NCI-H1105 (cell line): ENCODE results near the gene NR2C2AP.

ENCODE experiments used
- DNase-seq: peaks from one replicate; lab custom pipeline; 2025; lab: John Stamatoyannopoulos, UW

NR2C2AP gene

GRCh38 chr19:19214892-19215291 lies 11.7 kb upstream of the NR2C2AP start:
- no peak for DNase-seq

- no peak for DNase-seq
Measured at GRCh38 chr19:19214159-19214490, 10.9 kb upstream of the NR2C2AP start.

- no peak for DNase-seq
Measured at GRCh38 chr19:19213426-19214158, 10.4 kb upstream of the NR2C2AP start.

- no peak for DNase-seq
Measured at GRCh38 chr19:19212916-19213315, 9.7 kb upstream of the NR2C2AP start.

- DNase-seq = peak; percentile 1
Measured at GRCh38 chr19:19211499-19212420, 8.5 kb upstream of the NR2C2AP start, which contains the start of gene NCAN. TSS of gene NCAN (plus strand) at chr19:19211958. CDS start at chr19:19216954, 4,996 bp downstream.

GRCh38 chr19:19209372-19209771 lies 6.2 kb upstream of the NR2C2AP start:
- DNase-seq = peak; percentile 7

GRCh38 chr19:19207637-19208572 lies 4.7 kb upstream of the NR2C2AP start:
- no peak for DNase-seq

- no peak for DNase-seq
Measured at GRCh38 chr19:19206938-19207337, 3.7 kb upstream of the NR2C2AP start.

GRCh38 chr19:19205416-19206410 lies 2.5 kb upstream of the NR2C2AP start:
- no peak for DNase-seq

- no peak for DNase-seq
Measured at GRCh38 chr19:19204181-19204580, 967 bp upstream of the NR2C2AP start.

GRCh38 chr19:19202707-19203011 lies 555 bp downstream of the NR2C2AP start:
- no peak for DNase-seq

- no peak for DNase-seq
Measured at GRCh38 chr19:19201697-19202630, 1.2 kb downstream of the NR2C2AP start.

- no peak for DNase-seq
Measured at GRCh38 chr19:19193926-19194325, 9.3 kb downstream of the NR2C2AP start.

GRCh38 chr19:19192910-19193423 lies 10.2 kb downstream of the NR2C2AP start:
- DNase-seq = no peak

- peak; percentile 100 for DNase-seq
Measured at GRCh38 chr19:19192078-19192882, 10.9 kb downstream of the NR2C2AP start, which contains the start of the genes BORCS8 and RFXANK. TSS of gene BORCS8 (minus strand) at chr19:19192152. CDS start at chr19:19192117, 35 bp downstream. TSS of gene RFXANK (plus strand) at chr19:19192258. CDS start at chr19:19193947, 1,689 bp downstream.

GRCh38 chr19:19191768-19192077 lies 11.5 kb downstream of the NR2C2AP start:
- no peak for DNase-seq

GRCh38 chr19:19186742-19187141 lies 16.5 kb downstream of the NR2C2AP start:
- DNase-seq = no peak

GRCh38 chr19:19185853-19186740 lies 17.1 kb downstream of the NR2C2AP start:
- no peak for DNase-seq
